KMS-11 (cell line): ENCODE data around the gene NOX5.

ENCODE experiments used
- H2AFZ ChIP-seq: fragments of 200-600 bp; sonication (generic); 2 replicates; pipeline ENCODE4 v1.6.1; 2016; ENCODE audit warnings: antibody characterized with exemption, mixed run types, low read depth
- H3K27ac ChIP-seq: fragments of 200-600 bp; sonication (generic); 2 replicates; pipeline ENCODE4 v1.6.1; 2016; ENCODE audit warnings: mild to moderate bottlenecking, mixed run types
- H3K27me3 ChIP-seq: fragments of 200-600 bp; sonication (generic); 2 replicates; pipeline ENCODE4 v1.6.1; 2017; ENCODE audit warnings: mild to moderate bottlenecking, low read depth, mixed run types, moderate library complexity; ENCODE audit not compliant: insufficient read depth
- H3K36me3 ChIP-seq: fragments of 200-600 bp; sonication (generic); 2 replicates; pipeline ENCODE4 v1.6.1; 2017; ENCODE audit warnings: mild to moderate bottlenecking, mixed run types; ENCODE audit not compliant: insufficient read depth
- H3K4me1 ChIP-seq: fragments of 200-600 bp; sonication (generic); 2 replicates; pipeline ENCODE4 v1.6.1; 2016; ENCODE audit warnings: mild to moderate bottlenecking, low read depth, mixed run types; ENCODE audit not compliant: poor library complexity, severe bottlenecking
- H3K4me2 ChIP-seq: fragments of 200-600 bp; sonication (generic); 2 replicates; pipeline ENCODE4 v1.7.0; 2016; ENCODE audit warnings: mild to moderate bottlenecking, mixed run types
- H3K4me3 ChIP-seq: fragments of 200-600 bp; sonication (generic); IDR thresholded peaks from 2 replicates; pipeline ENCODE4 v1.6.1; 2017; ENCODE audit warnings: low read depth, low read length, mixed read lengths; ENCODE audit not compliant: insufficient read depth
- H3K79me2 ChIP-seq: fragments of 200-600 bp; sonication (generic); 2 replicates; pipeline ENCODE4 v1.6.1; 2016; ENCODE audit warnings: low read depth, mixed run types; ENCODE audit not compliant: insufficient read depth
- H3K9ac ChIP-seq: fragments of 200-600 bp; sonication (generic); 2 replicates; pipeline ENCODE4 v1.6.1; 2016; ENCODE audit warnings: mild to moderate bottlenecking, mixed run types
- H4K20me1 ChIP-seq: fragments of 200-600 bp; sonication (generic); 2 replicates; pipeline ENCODE4 v1.6.1; 2016; ENCODE audit warnings: mild to moderate bottlenecking, mixed run types; ENCODE audit not compliant: insufficient read depth
- TF ChIP-seq, protein P1 (sequence below): fragments of 200-600 bp; sonication (generic); conservative IDR thresholded peaks from 2 replicates; pipeline ENCODE4 v1.6.1; 2017; ENCODE audit warnings: low read depth, mild to moderate bottlenecking, antibody characterized with exemption, low read length, moderate library complexity, mixed read lengths

NOX5 gene

DNA sequence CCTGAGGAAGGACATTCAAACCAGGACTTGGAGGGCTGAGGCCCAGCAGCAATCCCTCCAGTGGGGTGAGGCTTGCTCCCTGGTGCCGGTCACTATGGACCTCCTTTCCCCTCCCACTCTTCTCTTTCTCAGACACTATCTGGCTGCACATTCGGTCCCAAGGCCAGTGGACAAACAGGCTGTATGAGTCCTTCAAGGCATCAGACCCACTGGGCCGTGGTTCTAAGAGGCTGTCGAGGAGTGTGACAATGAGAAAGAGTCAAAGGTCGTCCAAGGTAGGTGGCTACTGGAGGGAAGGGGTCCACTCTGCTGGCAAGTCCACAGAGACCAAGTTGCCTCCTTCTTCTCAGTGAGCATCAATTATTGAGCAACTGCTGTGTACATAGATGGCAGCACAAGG is 28.0 kb downstream of the NOX5 start:
- no peak overlapping the region for H2AFZ ChIP-seq
- no peaks in the 10 kb centered on the region for H4K20me1 ChIP-seq
- H3K27ac ChIP-seq, result no peak overlapping the region
- H3K4me2 ChIP-seq, result no peak overlapping the region
- no peak overlapping the region for H3K4me3 ChIP-seq
- H3K4me1 ChIP-seq, result no peaks in the 10 kb centered on the region
- no peaks in the 10 kb centered on the region for H3K79me2 ChIP-seq
- no peaks in the 10 kb centered on the region for H3K36me3 ChIP-seq
- H3K27me3 ChIP-seq, result no peaks in the 10 kb centered on the region
- H3K9ac ChIP-seq, result no peak overlapping the region
- TF ChIP-seq, protein P1, sequence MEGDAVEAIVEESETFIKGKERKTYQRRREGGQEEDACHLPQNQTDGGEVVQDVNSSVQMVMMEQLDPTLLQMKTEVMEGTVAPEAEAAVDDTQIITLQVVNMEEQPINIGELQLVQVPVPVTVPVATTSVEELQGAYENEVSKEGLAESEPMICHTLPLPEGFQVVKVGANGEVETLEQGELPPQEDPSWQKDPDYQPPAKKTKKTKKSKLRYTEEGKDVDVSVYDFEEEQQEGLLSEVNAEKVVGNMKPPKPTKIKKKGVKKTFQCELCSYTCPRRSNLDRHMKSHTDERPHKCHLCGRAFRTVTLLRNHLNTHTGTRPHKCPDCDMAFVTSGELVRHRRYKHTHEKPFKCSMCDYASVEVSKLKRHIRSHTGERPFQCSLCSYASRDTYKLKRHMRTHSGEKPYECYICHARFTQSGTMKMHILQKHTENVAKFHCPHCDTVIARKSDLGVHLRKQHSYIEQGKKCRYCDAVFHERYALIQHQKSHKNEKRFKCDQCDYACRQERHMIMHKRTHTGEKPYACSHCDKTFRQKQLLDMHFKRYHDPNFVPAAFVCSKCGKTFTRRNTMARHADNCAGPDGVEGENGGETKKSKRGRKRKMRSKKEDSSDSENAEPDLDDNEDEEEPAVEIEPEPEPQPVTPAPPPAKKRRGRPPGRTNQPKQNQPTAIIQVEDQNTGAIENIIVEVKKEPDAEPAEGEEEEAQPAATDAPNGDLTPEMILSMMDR, result no peak

DNA sequence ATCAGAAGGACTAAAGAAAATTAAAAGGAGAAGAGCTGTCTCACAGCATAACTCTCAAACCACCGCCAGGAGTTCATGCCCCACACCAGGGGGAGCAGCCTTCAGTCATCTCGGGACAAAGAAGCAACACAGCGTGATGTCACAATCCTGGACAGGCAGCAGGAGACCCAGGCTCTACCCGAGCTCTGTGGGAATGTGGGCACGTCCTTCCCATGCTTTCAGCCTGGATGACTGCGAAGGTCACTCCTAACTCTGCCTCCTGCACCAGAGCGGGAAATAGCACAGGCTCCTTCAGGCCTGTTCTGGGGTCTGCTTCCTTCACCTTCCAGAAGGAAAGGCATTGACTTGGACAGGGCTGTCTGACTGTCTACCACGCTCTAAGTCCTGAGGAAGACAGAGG is 31.3 kb downstream of the NOX5 start:
- no peak overlapping the region for H2AFZ ChIP-seq
- H3K27me3 ChIP-seq, result no peaks in the 10 kb centered on the region
- H3K4me2 ChIP-seq, result no peak overlapping the region
- H3K36me3 ChIP-seq, result no peaks in the 10 kb centered on the region
- no peaks in the 10 kb centered on the region for H3K4me1 ChIP-seq
- no peaks in the 10 kb centered on the region for H3K79me2 ChIP-seq
- no peak overlapping the region for H3K9ac ChIP-seq
- TF ChIP-seq, protein P1, result no peak
- no peak overlapping the region for H3K4me3 ChIP-seq
- H4K20me1 ChIP-seq, result no peaks in the 10 kb centered on the region
- no peak overlapping the region for H3K27ac ChIP-seq

DNA sequence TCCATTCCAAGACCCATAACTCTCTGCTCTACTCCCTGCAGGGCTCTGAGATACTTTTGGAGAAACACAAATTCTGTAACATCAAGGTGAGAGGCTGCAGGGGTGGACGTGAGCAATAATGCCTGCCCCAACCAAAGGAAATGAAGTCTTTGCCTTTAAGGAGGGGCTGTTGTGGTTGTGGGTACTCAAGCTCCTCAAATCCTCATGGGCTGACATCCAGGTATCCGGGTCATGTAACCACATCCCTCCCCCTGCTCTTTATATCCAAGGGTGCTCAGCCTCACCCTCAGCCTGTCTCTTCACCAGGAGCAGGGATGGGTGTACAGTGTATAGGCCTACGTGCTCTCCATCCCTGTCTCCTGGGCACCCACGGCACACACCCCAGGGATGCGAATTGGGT is 32.3 kb downstream of the NOX5 start:
- Histone ChIP-seq H3K79me2 (no peaks in the 10 kb centered on the region), H3K27ac (no peak overlapping the region), H3K4me2 (no peak overlapping the region), H3K4me1 (no peaks in the 10 kb centered on the region), H3K27me3 (no peaks in the 10 kb centered on the region), H3K36me3 (no peaks in the 10 kb centered on the region), H4K20me1 (no peaks in the 10 kb centered on the region), H2AFZ (no peak overlapping the region), H3K9ac (no peak overlapping the region), H3K4me3 (no peak overlapping the region)
- TF ChIP-seq, protein P1, result no peak

DNA sequence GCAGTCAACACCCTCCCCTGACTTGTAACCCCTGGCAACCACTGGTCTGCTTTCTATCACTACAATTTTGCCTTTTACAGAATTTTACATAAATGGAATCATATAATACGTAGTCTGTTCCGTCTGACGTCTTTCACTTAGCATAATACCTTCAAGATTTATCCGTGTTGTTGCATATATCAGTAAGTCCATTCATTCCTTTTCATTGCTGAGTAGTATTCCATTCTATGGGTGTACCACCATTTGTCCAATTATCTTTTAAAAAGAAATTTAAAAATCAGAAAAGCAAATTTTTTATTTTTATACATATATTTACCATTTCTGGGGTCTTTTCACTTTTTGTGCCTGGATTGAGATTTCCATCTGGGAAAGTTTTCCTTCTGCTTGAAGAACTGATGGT is 35.5 kb downstream of the NOX5 start:
- Histone ChIP-seq H3K36me3 (no peaks in the 10 kb centered on the region), H3K4me2 (no peak overlapping the region), H3K9ac (no peak overlapping the region), H3K27ac (no peak overlapping the region), H3K27me3 (no peaks in the 10 kb centered on the region), H3K79me2 (no peaks in the 10 kb centered on the region), H3K4me1 (no peaks in the 10 kb centered on the region), H3K4me3 (no peak overlapping the region), H2AFZ (no peak overlapping the region), H4K20me1 (no peaks in the 10 kb centered on the region)
- TF ChIP-seq, protein P1, result no peak

DNA sequence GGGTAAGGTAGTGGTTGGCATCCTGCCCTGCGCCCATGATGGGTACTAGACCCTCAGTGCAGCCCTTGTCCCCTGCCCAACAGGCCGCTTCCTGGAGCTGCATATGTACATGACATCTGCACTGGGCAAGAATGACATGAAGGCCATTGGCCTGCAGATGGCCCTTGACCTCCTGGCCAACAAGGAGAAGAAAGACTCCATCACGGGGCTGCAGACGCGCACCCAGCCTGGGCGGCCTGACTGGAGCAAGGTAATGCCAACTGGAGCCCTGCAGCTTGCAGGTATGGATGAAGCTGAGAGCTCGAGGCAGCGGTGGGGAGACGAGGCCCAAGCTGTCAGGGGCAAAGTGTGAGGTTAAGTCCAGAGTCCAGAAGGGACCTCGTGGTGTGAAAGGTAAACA is 40.8 kb downstream of the NOX5 start:
- TF ChIP-seq, protein P1, result no peak

More for the DNA sequence above, 40.8 kb downstream of the NOX5 start:
- H4K20me1 ChIP-seq, result no peaks in the 10 kb centered on the region
- no peak overlapping the region for H3K9ac ChIP-seq
- no peaks in the 10 kb centered on the region for H3K4me1 ChIP-seq
- no peaks in the 10 kb centered on the region for H3K27me3 ChIP-seq
- no peak overlapping the region for H2AFZ ChIP-seq
- H3K36me3 ChIP-seq, result no peaks in the 10 kb centered on the region
- no peak overlapping the region for H3K27ac ChIP-seq
- no peak overlapping the region for H3K4me2 ChIP-seq
- no peaks in the 10 kb centered on the region for H3K79me2 ChIP-seq
- no peak overlapping the region for H3K4me3 ChIP-seq
